GM12892 (cell line): ENCODE measurements around the gene TUNAR.

Source experiments
- DNase-seq: peaks from one replicate; pipeline ENCODE4 v3.0.0; 2011; ENCODE audit not compliant: insufficient read length
- FAIRE-seq: peaks from 2 replicates; lab custom pipeline; 2011; peaks lifted over from hg19 to GRCh38; lab: Jason Lieb, UNC
- POLR2A ChIP-seq: IDR thresholded peaks from 2 replicates; pipeline ENCODE4 v1.6.1; 2011; ENCODE audit warnings: low read depth, low read length, control low read depth
- POLR2AphosphoS5 ChIP-seq: IDR thresholded peaks from 2 replicates; pipeline ENCODE4 v1.6.1; 2011; ENCODE audit warnings: low read depth, low read length, control low read depth
- TAF1 ChIP-seq: IDR thresholded peaks from 2 replicates; pipeline ENCODE4 v1.6.1; 2011; ENCODE audit warnings: low read depth, mild to moderate bottlenecking, control low read depth, low read length, borderline replicate concordance

TUNAR gene

DNA sequence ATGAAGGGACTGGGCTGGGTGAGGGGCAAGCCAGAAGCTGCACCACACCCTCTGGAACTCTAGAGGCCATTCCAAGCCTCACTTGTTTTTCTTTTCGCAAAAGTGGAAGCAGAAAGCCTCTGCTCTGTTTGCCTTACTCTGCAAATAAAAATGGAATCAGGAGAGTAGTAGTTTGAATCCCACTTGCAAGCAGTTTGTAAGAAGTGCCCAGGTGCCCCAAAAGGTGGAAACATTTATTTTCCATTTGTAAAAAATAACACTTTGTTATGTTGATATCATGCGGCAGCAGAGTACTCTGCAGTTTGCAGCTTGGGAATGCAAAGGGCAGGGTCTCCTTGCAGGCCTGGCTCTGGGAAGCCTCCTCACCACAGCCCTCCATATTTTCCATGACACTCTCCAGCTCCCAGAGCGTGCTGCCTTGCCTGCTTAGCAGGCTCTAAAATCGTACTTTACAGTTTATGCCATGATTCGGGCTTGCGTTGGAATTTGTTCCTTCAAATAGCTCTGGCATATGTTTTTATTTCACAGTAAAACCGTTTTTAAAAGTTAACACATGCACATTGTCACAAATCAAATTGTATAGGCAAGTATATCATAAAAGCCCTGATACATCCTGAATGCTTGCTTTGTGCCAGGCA lies 20.0 kb downstream of the TUNAR start:
- DNase-seq: no peak
- no peak for TF ChIP-seq POLR2A
- no peak for TF ChIP-seq POLR2AphosphoS5
- TF ChIP-seq TAF1: no peak
- FAIRE-seq: no peak

DNA sequence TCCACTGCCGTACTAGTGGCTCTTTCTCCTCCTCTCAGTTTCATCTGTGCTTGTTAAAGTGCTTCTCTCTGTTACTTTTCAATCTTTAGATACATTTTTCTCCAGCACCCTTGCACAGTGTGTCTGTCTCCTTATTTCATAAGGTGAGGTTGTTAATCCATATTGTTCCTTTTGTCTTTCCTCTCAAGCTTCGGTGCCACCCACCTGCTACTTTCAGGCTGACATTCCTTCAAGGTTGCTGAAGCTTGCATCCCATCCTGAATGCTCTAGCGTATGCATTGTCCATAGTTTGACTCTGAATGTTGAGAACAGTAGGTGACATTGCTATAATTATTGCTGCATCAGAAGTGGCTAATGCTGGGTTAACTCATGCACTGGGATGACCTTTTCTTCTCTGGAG lies 20.6 kb downstream of the TUNAR start:
- no peak for FAIRE-seq

DNA sequence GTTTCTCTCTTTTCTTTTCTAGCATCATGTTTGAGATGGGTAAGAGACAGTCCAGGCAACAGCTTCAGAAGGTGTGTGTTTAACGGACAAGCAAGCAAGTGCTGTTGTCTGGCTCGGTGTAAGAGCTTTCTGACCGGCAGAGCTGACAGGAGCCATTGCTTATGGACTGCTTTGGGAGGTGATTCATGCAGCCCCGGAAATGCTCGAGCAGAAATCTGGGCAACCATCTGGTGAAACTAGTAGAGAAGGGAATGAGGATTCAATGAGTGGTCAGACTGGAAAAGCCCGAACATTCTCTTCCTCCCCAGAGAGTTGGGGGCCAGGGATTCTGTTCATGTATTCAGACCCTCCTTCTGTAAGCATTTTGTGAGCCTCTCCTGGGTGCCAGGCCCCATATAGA lies 24.4 kb downstream of the TUNAR start:
- DNase-seq (no peak), FAIRE-seq (no peak)
- TF ChIP-seq TAF1 (no peak), POLR2AphosphoS5 (no peak), POLR2A (no peak)

More for the DNA sequence above, 20.6 kb downstream of the TUNAR start:
- DNase-seq: no peak
- TF ChIP-seq POLR2A (no peak), POLR2AphosphoS5 (no peak), TAF1 (no peak)

DNA sequence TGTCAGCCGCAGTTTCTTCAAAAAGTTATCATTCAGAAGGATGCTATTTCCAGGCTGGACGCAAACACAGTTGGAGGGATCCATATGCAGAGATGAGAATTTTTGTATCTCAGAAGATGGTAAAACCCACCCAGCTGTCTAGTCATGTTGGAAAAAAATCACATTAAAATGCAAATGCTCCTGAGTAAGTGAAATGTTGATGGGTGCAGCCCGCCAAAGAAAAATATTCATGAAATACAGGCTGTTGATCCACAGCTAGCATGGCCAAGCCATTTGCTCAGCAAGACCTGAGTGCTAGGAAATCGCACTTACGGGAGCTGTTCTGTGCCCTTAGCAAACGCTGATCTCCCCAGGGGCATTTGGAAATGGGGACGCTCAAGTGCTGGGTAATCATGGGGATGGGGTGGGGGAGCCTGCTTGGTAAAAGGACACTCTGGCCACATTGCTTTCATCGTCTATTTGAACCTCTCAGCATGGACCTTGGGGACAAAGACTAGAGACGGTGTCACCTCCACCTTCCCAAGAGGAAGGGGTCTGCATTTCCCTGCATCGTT lies 25.7 kb downstream of the TUNAR start:
- DNase-seq (no peak), FAIRE-seq (no peak)
- TF ChIP-seq POLR2AphosphoS5: no peak
- no peak for TF ChIP-seq POLR2A

DNA sequence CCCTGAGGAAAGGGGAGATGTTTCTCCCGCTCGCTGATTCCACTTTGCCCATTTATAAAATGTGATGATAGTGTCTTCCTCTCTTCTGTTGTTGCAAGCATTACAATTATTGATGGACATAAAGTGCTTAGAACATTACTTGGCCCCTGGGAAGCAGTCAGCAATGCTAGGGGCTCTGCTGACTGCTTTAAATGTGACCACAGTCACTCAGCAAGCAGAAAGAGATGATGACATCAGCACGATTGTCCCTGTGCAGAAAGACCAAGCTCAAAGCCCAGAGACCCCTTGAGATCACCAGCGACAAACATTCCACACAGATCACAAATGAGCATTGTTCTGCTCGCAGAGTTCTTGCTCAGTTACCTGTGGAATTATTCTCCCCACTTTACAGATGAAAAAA lies 26.5 kb downstream of the TUNAR start:
- DNase-seq (no peak), FAIRE-seq (no peak)
- TF ChIP-seq POLR2AphosphoS5 (no peak), POLR2A (no peak), TAF1 (no peak)

DNA sequence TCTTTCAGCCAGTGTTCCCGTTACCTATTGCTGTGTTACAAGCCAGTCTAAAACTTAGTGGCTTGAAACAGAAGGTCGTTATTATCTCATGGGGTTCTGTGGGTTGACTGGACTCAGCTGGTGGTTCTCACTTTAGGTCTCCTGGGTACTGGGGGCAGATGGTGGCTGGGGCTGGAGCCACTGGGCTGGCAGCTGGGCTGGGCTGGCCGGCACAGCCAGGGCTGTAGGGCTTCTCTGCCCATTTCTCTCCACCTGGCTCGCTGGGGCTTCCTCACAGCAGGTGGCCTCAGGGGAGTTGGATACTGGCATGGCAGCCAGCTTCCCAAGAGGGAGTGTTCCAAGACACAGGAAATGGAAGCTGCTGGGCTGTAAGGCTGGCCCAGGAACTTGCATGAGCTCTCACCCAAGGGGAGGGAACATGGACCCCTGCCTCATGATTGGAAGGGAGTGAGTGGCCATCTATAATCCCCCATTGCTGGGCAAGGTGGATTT lies 27.0 kb downstream of the TUNAR start:
- no peak for DNase-seq
- FAIRE-seq: no peak
- TF ChIP-seq TAF1: no peak
- no peak for TF ChIP-seq POLR2A
- no peak for TF ChIP-seq POLR2AphosphoS5

DNA sequence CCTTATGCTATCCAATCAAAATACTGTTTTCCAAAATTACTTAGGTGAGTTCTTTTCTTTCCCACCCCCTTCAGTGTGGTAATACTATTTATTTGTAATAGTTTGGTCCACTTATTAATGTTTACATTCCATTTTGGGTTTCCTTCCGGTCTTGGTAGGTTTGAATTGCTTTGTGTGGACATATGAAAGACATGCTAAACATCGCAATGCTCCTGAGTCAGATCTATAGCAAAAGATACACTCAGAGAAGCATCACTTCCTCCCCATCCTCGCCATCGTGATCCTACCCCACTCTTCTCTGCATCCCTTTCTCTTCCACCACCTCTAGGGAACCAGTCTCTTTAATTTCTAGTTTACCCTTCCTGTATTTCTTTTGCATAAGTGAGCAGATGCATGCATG lies 30.0 kb downstream of the TUNAR start:
- no peak for FAIRE-seq
- DNase-seq: no peak
- no peak for TF ChIP-seq TAF1
- TF ChIP-seq POLR2AphosphoS5: no peak
- TF ChIP-seq POLR2A: no peak

DNA sequence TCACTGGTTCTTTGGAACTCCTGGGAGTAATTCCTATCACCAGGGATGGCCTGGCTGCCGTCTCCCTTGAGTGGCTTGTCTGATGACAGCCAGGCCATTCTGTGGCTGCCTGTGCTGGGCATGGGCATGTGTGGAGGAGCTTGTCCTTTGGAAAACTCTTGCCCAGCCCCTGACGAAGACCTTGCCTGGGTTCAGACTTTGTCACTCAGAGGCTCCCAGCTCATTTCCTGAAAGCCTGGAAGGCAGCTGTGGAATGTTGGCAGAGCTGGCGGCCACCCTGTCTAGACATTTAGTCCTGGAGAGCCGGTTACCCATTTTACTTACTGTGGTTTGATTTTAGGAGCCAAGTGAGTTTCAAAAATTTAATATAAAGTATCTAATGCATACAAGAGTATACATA lies 34.0 kb downstream of the TUNAR start:
- no peak for FAIRE-seq
- TF ChIP-seq POLR2A: no peak
- no peak for TF ChIP-seq TAF1
- no peak for TF ChIP-seq POLR2AphosphoS5
- DNase-seq: no peak

DNA sequence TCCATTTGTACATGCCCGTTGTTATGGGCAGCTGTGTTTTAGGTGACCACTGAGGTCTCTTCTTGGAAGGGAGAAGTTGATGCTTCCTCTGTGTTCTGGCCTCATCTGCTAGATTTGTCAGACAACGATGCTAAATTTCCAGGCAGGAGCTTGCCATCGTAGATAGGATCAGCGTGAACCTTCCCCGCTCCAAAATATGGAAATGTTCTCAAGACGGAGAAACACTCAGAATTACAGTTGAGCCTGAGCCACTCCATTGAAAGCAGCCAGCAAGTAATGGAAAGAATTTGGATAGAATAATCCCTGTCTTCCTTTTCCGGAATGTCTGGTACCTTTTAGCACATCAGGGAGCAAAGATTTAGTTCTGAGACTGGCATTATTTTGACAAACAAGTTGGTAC lies 34.8 kb downstream of the TUNAR start:
- FAIRE-seq (no peak), DNase-seq (no peak)
- TF ChIP-seq POLR2A: no peak
- no peak for TF ChIP-seq TAF1
- TF ChIP-seq POLR2AphosphoS5: no peak

DNA sequence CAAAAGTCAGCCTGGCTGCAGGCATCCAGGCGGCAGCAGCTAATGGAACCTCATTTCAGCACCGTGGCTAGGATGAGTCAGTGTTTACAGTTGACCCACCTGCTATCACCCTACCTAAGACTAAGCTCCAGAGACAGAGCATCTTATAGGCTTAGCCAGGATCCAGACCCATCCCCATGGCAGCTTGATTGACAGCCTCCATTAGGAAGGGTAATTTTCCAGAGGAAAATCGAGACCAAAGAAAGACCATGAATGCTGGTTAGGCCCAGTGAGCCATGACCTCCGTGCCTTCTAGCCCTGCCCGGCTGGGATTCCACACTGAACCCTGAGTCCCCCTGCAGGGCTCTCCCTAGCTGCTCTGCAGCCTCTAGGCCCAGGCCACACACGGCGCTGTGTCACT lies 38.7 kb downstream of the TUNAR start:
- TF ChIP-seq POLR2A (no peak), TAF1 (no peak), POLR2AphosphoS5 (no peak)
- no peak for DNase-seq
- FAIRE-seq: no peak

DNA sequence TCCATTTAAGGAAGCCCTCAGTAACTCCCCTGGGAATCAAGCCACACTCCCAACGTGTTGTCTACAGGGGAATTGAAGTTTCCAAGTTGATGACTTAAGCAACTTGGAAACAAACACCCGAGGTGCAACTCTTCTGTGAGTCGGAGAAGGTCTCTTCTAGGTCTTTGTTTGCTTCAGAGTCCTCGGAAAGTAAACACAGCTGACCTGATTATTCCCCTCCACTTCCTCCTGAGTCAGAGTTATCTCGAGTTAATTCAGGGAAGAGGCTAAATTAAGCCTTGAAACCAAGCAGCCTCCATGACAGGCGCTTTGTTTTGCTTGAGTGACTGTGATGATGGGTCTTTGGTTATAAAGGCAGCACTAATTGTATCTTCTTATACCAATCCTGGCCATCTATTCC lies 41.8 kb downstream of the TUNAR start:
- FAIRE-seq (no peak), DNase-seq (no peak)
- TF ChIP-seq POLR2A: no peak
- TF ChIP-seq TAF1: no peak
- TF ChIP-seq POLR2AphosphoS5: no peak

DNA sequence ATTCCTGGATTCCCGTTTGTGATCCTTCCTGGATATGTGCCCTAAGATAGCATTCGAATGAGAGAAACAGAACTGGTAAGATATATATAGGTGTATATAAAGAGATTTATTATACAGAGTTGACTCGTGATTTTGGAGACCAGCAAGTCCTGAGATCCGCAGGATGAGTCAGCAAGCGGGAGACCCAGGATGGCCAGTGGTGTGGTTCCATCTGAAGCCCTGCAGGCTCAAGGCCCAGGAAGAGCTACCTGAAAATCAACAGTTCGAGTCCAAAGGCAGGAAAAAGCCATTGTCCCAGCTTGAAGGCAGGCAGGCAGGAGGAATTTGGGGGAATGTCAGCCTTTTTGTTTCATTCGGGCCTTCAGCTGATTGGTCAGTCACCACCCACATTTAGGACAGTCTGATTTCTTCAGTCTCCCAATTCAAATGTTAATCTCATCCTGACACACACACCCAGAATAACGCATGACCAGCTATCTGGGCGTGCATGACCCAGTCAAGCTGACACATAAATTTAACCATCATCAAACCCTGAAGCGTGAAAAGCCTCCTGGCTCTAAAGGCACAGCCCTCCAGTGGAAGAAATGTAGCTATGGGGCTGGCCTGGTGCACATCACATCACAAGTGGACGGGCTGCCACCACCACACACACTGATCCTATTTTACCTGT lies 44.3 kb downstream of the TUNAR start:
- TF ChIP-seq POLR2AphosphoS5 (no peak), TAF1 (no peak), POLR2A (no peak)
- FAIRE-seq (no peak), DNase-seq (no peak)

DNA sequence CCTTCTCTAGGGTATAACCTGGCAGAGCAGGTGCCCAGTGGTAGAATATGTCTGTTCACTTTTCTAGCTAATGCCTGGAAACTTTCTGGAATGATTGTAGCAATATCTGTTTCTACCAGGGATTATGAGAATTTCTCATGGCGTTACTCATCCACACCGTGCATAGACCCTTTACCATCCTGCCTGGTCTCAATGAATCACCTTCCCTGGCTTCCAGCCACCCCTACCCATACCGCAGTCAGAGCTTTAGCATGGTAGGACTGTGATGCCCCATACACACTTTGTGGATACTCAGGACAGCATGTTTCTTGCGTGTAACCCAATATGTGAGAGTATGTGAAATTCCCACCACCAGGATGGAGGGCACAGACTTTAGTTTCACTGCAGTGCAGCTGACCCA lies 45.4 kb downstream of the TUNAR start:
- FAIRE-seq: no peak
- no peak for DNase-seq
- TF ChIP-seq TAF1 (no peak), POLR2A (no peak), POLR2AphosphoS5 (no peak)
